BJ (cell line): ENCODE measurements around the gene TMEM266. TPM values are rescaled to one million over a fixed set of nuclear protein-coding genes. Genes with fewer than 3 reads are reported as not detected.

Source experiments
- CTCF ChIA-PET: fragments of 350-600 bp; formaldehyde crosslinking; extraction: SDS; loops from one replicate; lab custom pipeline; 2021; ENCODE audit warnings: antibody characterized with exemption, inconsistent platforms; lab: Yijun Ruan, JAX
- POLR2A ChIA-PET: fragments of 300-600 bp; sonication (Branson Sonifier 250); formaldehyde crosslinking; extraction: SDS; loops from one replicate; lab custom pipeline; 2021; ENCODE audit warnings: antibody characterized with exemption; lab: Charles Lee
- DNase-seq: peaks from one replicate; pipeline ENCODE4 v3.0.0-alpha.2; 2011; ENCODE audit warnings: low read depth
- H3K27me3 ChIP-seq: 2 replicates; pipeline ENCODE4 v1.6.0; 2011; ENCODE audit warnings: low read length; ENCODE audit not compliant: control insufficient read depth, insufficient read depth
- H3K36me3 ChIP-seq: 2 replicates; pipeline ENCODE4 v1.5.1; 2011; ENCODE audit warnings: low read length; ENCODE audit not compliant: control insufficient read depth, insufficient read depth
- H3K4me3 ChIP-seq: 2 replicates; pipeline ENCODE4 v1.5.1; 2011; ENCODE audit warnings: low read depth, mild to moderate bottlenecking, control low read depth, low read length
- CTCF ChIP-seq: IDR thresholded peaks from 2 replicates; pipeline ENCODE4 v1.5.1; 2011; ENCODE audit warnings: low read depth, mild to moderate bottlenecking, control low read depth, inconsistent platforms, low read length, moderate library complexity; ENCODE audit not compliant: insufficient read depth
- polyA plus RNA-seq: library from polyadenylated mRNA; depleted of rRNA; stranded (reverse); fragments of >200 nt; gene quantifications from 2 replicates; pipeline ENCODE4 v1.2.3, GENCODE V29; 2011

Gene TMEM266
- polyA plus RNA-seq, 1 experiment, result 0.18 TPM

DNA sequence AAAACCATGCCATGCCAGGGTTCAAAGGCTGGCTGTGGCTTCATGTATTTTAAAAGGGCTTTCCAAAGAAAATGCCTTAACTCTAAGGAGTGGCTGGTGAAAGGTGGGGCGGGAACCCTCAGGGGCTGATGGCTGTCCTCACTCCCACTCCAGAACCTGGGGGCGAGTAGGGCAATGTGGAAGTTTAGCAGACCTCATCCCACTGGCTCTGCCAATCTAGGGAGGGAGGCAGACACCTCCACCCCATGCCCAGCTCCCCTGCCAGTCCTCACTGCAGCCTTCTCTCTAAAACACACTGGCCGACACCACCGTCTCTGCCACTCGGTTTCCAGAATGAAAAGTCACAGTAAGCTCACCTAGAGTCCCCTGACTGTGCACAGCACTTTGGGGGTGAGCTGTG, 99.5 kb downstream of the TMEM266 start:
- TF ChIP-seq CTCF, result no peak
- ChIA-PET CTCF (interaction anchor here (0.6 to 1.5 kb wide), 5 partner anchors 9 to 238 kb away, joined by 3 to 5 read pairs (median 4); no protein-coding TSS in a partner anchor), POLR2A (no interaction called here)
- H3K4me3 ChIP-seq, result no peak overlapping the region
- H3K36me3 ChIP-seq, result no peaks in the 10 kb centered on the region
- no peak for DNase-seq
- H3K27me3 ChIP-seq, result no peaks in the 10 kb centered on the region

DNA sequence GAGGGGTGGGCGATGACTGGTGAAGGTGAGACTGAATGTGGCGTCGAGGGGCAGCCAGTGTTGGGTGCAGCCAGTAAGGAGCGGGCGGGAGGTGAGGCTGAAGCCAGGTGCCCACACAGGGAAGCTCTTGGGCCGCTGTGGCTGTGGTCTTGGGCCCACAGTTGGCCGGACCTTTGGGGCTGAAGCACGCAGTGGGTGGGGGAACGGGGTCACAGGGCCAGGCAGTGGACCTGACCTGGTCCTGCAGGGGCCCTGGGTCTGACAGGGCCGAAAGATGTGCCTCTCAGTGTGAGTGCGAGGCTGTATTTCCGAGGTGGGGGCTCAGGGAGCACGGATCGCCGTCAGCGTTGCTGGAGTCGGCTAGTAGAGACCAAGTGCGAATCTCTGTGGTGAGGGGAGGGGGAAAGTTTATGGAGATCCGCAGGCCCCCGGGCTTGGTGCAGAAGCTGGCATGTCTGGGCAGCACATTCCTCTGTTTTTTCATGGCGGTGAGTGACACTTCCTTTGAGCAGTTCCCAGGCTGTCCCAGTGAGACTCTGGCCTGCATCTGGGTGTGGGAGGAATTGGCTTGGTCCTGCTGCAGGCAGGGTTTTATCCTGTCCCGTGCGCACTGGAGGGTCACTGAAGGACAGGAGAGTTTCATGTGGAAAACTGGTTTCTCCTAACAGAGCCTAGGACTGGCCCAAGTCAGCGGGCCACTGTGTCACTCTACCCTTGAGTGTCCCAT, 100.8 kb downstream of the TMEM266 start:
- TF ChIP-seq CTCF, result no peak
- H3K36me3 ChIP-seq, result no peaks in the 10 kb centered on the region
- DNase-seq, result no peak
- ChIA-PET CTCF (interaction anchor here (4.5 to 6.0 kb wide), 2 partner anchors 10 to 13 kb away, joined by 21 to 27 read pairs; no protein-coding TSS in a partner anchor), POLR2A (no interaction called here)
- no peak overlapping the region for H3K4me3 ChIP-seq
- no peaks in the 10 kb centered on the region for H3K27me3 ChIP-seq

DNA sequence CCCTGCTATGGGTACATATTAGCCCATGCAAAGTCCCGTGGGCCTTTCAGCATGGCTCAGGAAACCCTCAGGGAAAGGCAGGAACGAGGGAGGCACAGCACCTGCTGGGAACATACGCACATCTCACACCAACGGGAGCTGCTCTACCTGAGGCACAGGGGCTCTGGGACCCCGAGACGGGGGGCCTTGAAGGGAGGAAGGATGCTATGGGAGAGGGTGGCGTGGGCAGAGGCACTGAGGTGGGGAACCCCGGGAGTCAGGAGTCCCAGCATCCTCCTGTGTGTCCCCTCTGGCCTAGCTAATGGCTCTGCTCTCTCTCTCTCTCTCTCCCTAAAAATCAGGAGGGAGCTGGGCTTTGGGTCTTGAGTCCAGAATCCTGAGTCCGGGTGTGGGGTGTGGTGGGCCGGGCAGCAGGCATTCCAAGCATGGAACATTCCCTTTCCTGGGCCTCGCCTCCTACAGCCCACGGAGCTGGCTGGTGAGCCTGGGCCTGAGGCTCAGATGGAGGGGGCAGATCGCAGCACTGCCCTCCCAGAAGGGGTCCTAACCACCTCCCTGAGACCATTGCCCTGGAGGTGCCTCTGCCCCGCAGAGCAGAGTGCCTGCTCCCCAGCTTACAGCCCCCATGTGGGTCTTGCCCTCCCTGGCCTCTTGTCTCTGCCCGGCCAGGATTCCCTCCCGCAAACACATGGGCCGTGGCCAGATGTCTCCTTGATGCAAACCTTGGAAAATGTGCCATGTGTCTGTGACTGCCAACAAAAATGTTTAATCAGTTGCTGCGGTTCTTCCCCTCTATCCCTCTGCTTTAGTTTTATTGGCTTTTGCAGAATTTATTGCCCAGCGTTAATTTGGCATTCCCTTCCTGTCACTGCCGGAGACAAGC, 101.6 kb downstream of the TMEM266 start:
- no peak for TF ChIP-seq CTCF
- Histone ChIP-seq H3K36me3 (no peaks in the 10 kb centered on the region), H3K4me3 (no peak overlapping the region), H3K27me3 (no peaks in the 10 kb centered on the region)
- ChIA-PET CTCF (interaction anchor here (4.5 to 6.0 kb wide), 2 partner anchors 11 to 13 kb away, joined by 21 to 27 read pairs; no protein-coding TSS in a partner anchor), POLR2A (no interaction called here)
- no peak for DNase-seq

DNA sequence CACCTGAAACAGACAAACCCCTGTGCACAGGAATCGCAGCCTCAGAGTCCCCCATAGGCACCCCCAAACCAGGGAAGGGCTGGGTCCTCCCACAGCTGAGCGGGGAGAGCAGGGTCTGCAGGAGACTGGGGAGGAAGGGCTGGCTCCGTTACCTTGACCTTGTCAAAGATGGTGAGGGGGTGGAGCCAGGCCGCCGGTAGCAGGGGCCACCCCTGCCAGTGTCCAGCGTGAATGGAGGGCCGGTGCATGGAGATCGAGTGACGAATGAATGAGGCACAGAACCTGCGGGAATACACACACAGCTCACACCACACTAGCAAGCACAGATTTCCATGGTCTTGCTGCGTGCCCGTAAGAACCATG, 102.2 kb downstream of the TMEM266 start:
- no peak for TF ChIP-seq CTCF
- no peak for DNase-seq
- ChIA-PET CTCF (interaction anchor here (1.9 to 6.0 kb wide), 3 partner anchors 10 to 14 kb away, joined by 5 to 27 read pairs (median 21); no protein-coding TSS in a partner anchor), POLR2A (no interaction called here)
- Histone ChIP-seq H3K4me3 (no peak overlapping the region), H3K27me3 (no peaks in the 10 kb centered on the region), H3K36me3 (no peaks in the 10 kb centered on the region)
